Mesodermal cell (in vitro differentiated cells): ENCODE data around the gene PI16.
"Not testable (repeated sequence)": the region's sequence is repeated elsewhere in the genome, so short reads cannot be mapped to it uniquely, and the experiment has no call there.

ENCODE experiments used
- H3K27ac ChIP-seq: 2 replicates; pipeline ENCODE4 v1.7.0; 2013; ENCODE audit warnings: mild to moderate bottlenecking, low read depth, low read length, moderate library complexity; ENCODE audit not compliant: severe bottlenecking
- H3K36me3 ChIP-seq: 2 replicates; pipeline ENCODE4 v1.7.1; 2013; ENCODE audit warnings: mild to moderate bottlenecking, low read length, moderate library complexity; ENCODE audit not compliant: control insufficient read depth, insufficient read depth
- H3K4me1 ChIP-seq: one replicate; pipeline ENCODE4 v1.7.1; 2013; ENCODE audit warnings: mild to moderate bottlenecking, low read length; ENCODE audit not compliant: insufficient read depth, control insufficient read depth, poor library complexity, severe bottlenecking
- H3K4me3 ChIP-seq: 2 replicates; pipeline ENCODE4 v1.7.0; 2013; ENCODE audit warnings: low read length, control low read depth, mild to moderate bottlenecking; ENCODE audit not compliant: insufficient read depth, poor library complexity, severe bottlenecking; ENCODE audit errors: extremely low read depth
- H3K9me3 ChIP-seq: 2 replicates; pipeline ENCODE4 v1.7.1; 2013; ENCODE audit warnings: mild to moderate bottlenecking, low read length, moderate library complexity; ENCODE audit not compliant: control insufficient read depth
- WGBS, 2 experiments: methylation state at CpG; one replicate each; pipeline ENCODE4 v1.1.5; 2013; ENCODE audit warnings: missing lambda C conversion rate in 2 of 2; ENCODE audit not compliant: insufficient coverage in 2 of 2; 5-methylcytosine and 5-hydroxymethylcytosine counted together

The PI16 gene

DNA sequence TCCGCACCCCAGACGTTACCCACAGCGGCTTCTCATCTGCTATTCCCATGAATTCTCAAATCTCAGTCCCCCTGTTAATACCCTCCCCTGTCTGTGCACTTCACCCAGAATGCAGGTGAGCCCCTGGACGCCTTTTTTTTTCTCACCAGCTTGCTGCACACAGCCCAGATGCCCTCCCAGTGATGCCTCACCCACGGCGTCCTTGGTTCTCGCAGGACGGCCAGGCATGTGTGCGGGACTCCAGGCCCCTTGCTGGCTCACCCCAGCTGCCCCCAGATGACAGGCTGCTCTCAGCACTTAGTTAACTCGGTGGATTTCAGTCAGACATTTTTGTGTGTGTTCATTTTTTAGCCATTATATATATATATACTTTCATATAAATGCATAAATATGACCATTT, 25.4 kb upstream of the PI16 start:
- Histone ChIP-seq H3K4me1 (peaks cover 22% of the 10 kb centered on the region), H3K9me3 (no peaks in the 10 kb centered on the region), H3K27ac (no peak overlapping the region), H3K36me3 (peaks cover 4% of the 10 kb centered on the region), H3K4me3 (no peak overlapping the region)
- 84 to 90% methylated on average over 4 to 9 of the region's 10 CpGs for WGBS, 2 experiments

DNA sequence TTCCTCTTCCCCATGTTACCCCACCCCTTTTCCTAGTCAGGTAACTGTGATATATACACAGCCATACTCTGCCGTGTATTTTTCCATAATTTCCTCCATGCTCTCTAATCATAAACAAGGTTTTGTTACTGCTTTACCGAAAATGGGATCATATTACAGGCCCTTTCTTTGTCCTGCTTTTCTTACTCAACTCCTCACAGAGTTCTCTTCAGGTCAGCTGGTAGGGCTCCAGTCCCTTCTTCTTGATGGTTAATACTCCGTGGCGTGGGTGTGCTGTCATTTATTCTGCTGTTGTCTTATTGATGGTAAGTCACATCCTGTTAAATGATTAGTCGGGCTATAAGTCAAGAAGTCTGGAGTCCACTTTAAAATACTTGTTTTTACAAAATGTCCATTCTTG, 24.9 kb upstream of the PI16 start:
- WGBS, 2 experiments, result 75 to 84% methylated on average over 2 of the region's 5 CpGs
- no peak overlapping the region for H3K4me3 ChIP-seq

DNA sequence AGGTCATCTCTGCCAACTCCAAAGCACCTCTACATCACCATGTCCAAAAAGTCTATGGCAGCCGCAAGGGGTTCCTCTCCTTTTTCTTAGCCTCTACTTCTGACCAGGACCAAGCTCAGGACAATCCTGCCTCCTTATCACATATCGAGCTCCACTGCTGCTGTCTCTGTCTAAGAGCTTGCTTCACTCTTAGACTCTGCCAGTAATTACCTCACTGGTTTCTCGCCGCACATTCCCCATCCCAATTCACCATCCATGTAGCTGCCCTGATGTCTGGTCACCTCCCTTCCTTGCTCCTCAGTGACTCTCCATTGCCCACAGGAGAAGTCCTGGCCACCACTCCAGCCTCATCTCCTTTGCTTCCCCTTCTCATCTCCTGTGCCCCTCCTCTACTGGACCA, 24.1 kb upstream of the PI16 start:
- Histone ChIP-seq H3K27ac (no peak overlapping the region), H3K4me3 (no peak overlapping the region), H3K9me3 (no peaks in the 10 kb centered on the region), H3K36me3 (no peaks in the 10 kb centered on the region), H3K4me1 (peaks cover 14% of the 10 kb centered on the region)
- 96 to 100% methylated on average over 4 of the region's 4 CpGs for WGBS, 2 experiments

More for the DNA sequence above, 24.9 kb upstream of the PI16 start:
- Histone ChIP-seq H3K36me3 (peaks cover 3% of the 10 kb centered on the region), H3K9me3 (no peaks in the 10 kb centered on the region), H3K4me1 (peaks cover 18% of the 10 kb centered on the region), H3K27ac (no peak overlapping the region)

DNA sequence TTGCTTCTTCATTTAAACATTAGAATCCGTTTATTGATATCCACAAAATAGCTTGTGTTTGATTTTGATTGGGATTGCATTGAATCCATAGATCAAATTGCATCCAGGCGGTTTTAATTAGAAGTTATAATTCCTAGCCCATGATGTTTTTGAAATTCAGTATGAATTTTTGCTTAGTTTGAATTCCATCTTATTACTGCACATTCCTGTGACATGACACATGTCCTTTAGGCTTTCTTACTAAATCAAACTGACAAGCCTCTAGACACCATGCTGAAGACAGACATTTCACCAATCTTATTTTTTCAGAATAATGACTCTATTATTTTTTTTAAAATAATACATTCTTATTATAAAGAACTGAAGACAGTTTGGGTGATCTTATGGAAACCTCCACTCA, 21.4 kb upstream of the PI16 start:
- Histone ChIP-seq H3K27ac (no peak overlapping the region), H3K36me3 (no peaks in the 10 kb centered on the region), H3K4me3 (no peak overlapping the region), H3K4me1 (peaks cover 6% of the 10 kb centered on the region), H3K9me3 (no peaks in the 10 kb centered on the region)
- WGBS, 2 experiments, result no CpG with 5 or more reads among the region's 2 CpGs

GRCh38 chr6:36933519-36933918, 21.0 kb upstream of the PI16 start:
- H3K36me3 ChIP-seq, result no peaks in the 10 kb centered on the region
- no peak overlapping the region for H3K27ac ChIP-seq
- H3K9me3 ChIP-seq, result no peaks in the 10 kb centered on the region
- H3K4me1 ChIP-seq, result peaks cover 4% of the 10 kb centered on the region
- H3K4me3 ChIP-seq, result no peak overlapping the region
- WGBS, 2 experiments, result 86 to 100% methylated on average over 2 to 3 of the region's 4 CpGs

DNA sequence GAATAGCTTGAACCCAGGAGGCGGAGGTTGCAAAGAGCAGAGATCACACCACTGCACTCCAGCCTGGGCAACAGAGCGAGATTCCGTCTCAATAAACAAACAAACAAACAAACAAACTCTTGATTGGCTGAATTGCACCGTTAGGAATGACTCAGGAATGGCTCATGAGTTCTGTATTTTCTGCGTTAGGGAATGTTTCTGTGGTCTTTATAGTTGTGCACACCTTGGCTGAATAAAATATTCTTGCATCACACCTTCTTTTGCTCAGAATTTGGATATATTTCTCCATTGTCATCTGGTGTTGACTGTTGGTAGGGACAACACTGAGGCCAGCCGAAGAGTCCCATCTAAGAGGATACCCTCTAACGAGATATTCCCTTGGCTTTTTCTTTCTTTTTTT, 19.6 kb upstream of the PI16 start:
- Histone ChIP-seq H3K36me3 (no peaks in the 10 kb centered on the region), H3K4me1 (peaks cover 9% of the 10 kb centered on the region), H3K9me3 (no peaks in the 10 kb centered on the region), H3K27ac (no peak overlapping the region), H3K4me3 (no peak overlapping the region)
- 83 to 100% methylated on average over 1 to 2 of the region's 7 CpGs for WGBS, 2 experiments

GRCh38 chr6:36936824-36937223, 17.7 kb upstream of the PI16 start:
- Histone ChIP-seq H3K36me3 (no peaks in the 10 kb centered on the region), H3K9me3 (no peaks in the 10 kb centered on the region), H3K4me1 (peaks cover 9% of the 10 kb centered on the region), H3K4me3 (no peak overlapping the region), H3K27ac (no peak overlapping the region)
- WGBS, 2 experiments, result 92% methylated on average over 5 of the region's 5 CpGs

GRCh38 chr6:36937896-36938295, 16.6 kb upstream of the PI16 start:
- Histone ChIP-seq H3K4me1 (peaks cover 9% of the 10 kb centered on the region), H3K4me3 (no peak overlapping the region), H3K9me3 (no peaks in the 10 kb centered on the region), H3K36me3 (no peaks in the 10 kb centered on the region), H3K27ac (no peak overlapping the region)
- whole genome bisulfite sequencing, 2 experiments, result 94 to 95% methylated on average over 4 to 6 of the region's 6 CpGs

DNA sequence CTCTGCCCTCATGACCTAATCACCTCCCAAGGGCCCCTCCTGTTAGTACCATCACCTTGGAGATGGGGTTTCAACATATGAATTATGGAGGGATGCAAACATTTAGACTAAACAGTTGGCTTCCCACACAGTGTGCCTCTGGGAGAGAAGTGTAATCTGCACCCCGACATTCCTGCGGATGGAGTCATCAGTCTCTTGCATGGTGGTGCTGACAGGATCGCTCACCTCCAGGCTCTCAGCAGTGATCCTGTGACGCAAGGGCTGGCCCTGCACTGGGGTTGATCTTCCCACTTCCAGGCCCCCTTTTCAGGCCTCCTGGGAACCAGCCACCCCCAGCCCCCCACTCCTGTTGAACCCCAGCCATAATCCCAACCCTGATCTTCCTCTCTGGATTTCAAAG, 16.0 kb upstream of the PI16 start:
- WGBS, 2 experiments, result 82 to 97% methylated on average over 4 of the region's 4 CpGs
- Histone ChIP-seq H3K9me3 (no peaks in the 10 kb centered on the region), H3K4me3 (no peak overlapping the region), H3K4me1 (peaks cover 9% of the 10 kb centered on the region), H3K27ac (no peak overlapping the region), H3K36me3 (no peaks in the 10 kb centered on the region)

GRCh38 chr6:36939005-36939404, 15.5 kb upstream of the PI16 start:
- not testable (repeated sequence) for H3K9me3 ChIP-seq, H3K4me1 ChIP-seq, H3K4me3 ChIP-seq, H3K27ac ChIP-seq, H3K36me3 ChIP-seq
- WGBS, 2 experiments, result 88 to 100% methylated on average over 2 to 3 of the region's 5 CpGs

- no peak overlapping the region for H3K27ac ChIP-seq
- H3K36me3 ChIP-seq, result no peaks in the 10 kb centered on the region
- WGBS, 2 experiments, result 86 to 95% methylated on average over 9 to 10 of the region's 10 CpGs
- H3K4me1 ChIP-seq, result peaks cover 9% of the 10 kb centered on the region
- no peak overlapping the region for H3K4me3 ChIP-seq
- no peaks in the 10 kb centered on the region for H3K9me3 ChIP-seq
Measured at GRCh38 chr6:36940027-36940426, 14.5 kb upstream of the PI16 start.

DNA sequence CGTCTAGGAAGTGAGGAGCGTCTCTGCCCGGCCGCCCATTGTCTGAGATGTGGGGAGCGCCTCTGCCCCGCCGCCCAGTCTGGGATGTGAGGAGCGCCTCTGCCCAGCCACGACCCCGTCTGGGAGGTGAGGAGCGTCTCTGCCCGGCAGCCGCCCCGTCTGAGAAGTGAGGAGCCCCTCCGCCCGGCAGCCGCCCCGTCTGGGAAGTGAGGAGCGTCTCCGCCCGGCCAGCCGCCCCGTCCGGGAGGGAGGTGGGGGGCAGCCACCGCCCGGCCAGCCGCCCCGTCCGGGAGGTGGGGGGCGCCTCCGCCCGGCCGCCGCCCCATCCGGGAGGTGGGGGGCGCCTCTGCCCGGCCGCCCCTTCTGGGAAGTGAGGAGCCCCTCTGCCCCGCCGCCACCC, 13.0 kb upstream of the PI16 start:
- 79 to 88% methylated on average over 2 to 3 of the region's 40 CpGs for WGBS, 2 experiments

More for the DNA sequence above, 13.0 kb upstream of the PI16 start:
- not testable (repeated sequence) for H3K4me3 ChIP-seq, H3K36me3 ChIP-seq, H3K4me1 ChIP-seq, H3K27ac ChIP-seq, H3K9me3 ChIP-seq
